Measurements from ENCODE around the gene C1QTNF12. TPM values are rescaled to one million over a fixed set of nuclear protein-coding genes. Genes with fewer than 3 reads are reported as not detected.

Gene C1QTNF12
- total RNA-seq, 1 experiment from 2014 or later, result 4.4 TPM

GRCh38 chr1:1207571-1207892, 39.0 kb downstream of the C1QTNF12 start:
- no TSS peak for BruUV-seq (replicated peaks)
- Histone ChIP-seq H3K27me3 (replicated peaks; ENCODE audit: insufficient read depth, low read depth, low read length, poor library complexity) (no peaks in the 10 kb centered on the region), H3K4me3 (ENCODE audit: low read depth, low read length, poor library complexity, severe bottlenecking) (no peak overlapping the region), H3K4me1 (ENCODE audit: insufficient read depth, low read length, poor library complexity, severe bottlenecking) (peaks cover 6% of the 10 kb centered on the region), H3K36me3 (ENCODE audit: insufficient read depth, low read length, poor library complexity, severe bottlenecking) (no peaks in the 10 kb centered on the region), H3K9me3 (ENCODE audit: low read depth, low read length, poor library complexity, severe bottlenecking) (no peaks in the 10 kb centered on the region), H3K27ac (ENCODE audit: low read depth, low read length, poor library complexity, severe bottlenecking) (no peak overlapping the region)
- no peak for DNase-seq (ENCODE audit: low spot score)
- no peak for TF ChIP-seq EZH2 (IDR thresholded peaks at IDR 0.05; ENCODE audit: borderline replicate concordance, low read depth, low read length, poor library complexity, severe bottlenecking)
- TF ChIP-seq CTCF (conservative IDR thresholded peaks at IDR 0.05; ENCODE audit: low read depth, low read length), result no peak
- intact Hi-C loops (cut with micrococcal nuclease; ENCODE audit: unreplicated experiment), result no loop called here
- POLR2A ChIA-PET (ENCODE audit: low non-redundant PET), result interaction anchor here (1.0 kb wide), 1 partner anchor 24 kb away, joined by 4 read pairs; no protein-coding TSS in a partner anchor
- CTCF ChIA-PET, result no interaction called here

GRCh38 chr1:1206966-1207531, 39.5 kb downstream of the C1QTNF12 start:
- Histone ChIP-seq H3K9me3 (ENCODE audit: low read depth, low read length, poor library complexity, severe bottlenecking) (no peaks in the 10 kb centered on the region), H3K4me1 (ENCODE audit: insufficient read depth, low read length, poor library complexity, severe bottlenecking) (peaks cover 6% of the 10 kb centered on the region), H3K36me3 (ENCODE audit: insufficient read depth, low read length, poor library complexity, severe bottlenecking) (no peaks in the 10 kb centered on the region), H3K4me3 (ENCODE audit: low read depth, low read length, poor library complexity, severe bottlenecking) (no peak overlapping the region), H3K27ac (ENCODE audit: low read depth, low read length, poor library complexity, severe bottlenecking) (no peak overlapping the region), H3K27me3 (replicated peaks; ENCODE audit: insufficient read depth, low read depth, low read length, poor library complexity) (no peaks in the 10 kb centered on the region)
- intact Hi-C loops (cut with micrococcal nuclease; ENCODE audit: unreplicated experiment), result no loop called here
- TF ChIP-seq CTCF (conservative IDR thresholded peaks at IDR 0.05; ENCODE audit: low read depth, low read length), result no peak
- TF ChIP-seq EZH2 (IDR thresholded peaks at IDR 0.05; ENCODE audit: borderline replicate concordance, low read depth, low read length, poor library complexity, severe bottlenecking), result no peak
- ChIA-PET CTCF (no interaction called here), POLR2A (ENCODE audit: low non-redundant PET) (no interaction called here)
- BruUV-seq (replicated peaks), result no TSS peak
- no peak for DNase-seq (ENCODE audit: low spot score)

- POLR2A ChIA-PET (ENCODE audit: low non-redundant PET), result no interaction called here
- BruUV-seq (replicated peaks), result no TSS peak
- no peaks in the 10 kb centered on the region for H3K27me3 ChIP-seq (replicated peaks; ENCODE audit: insufficient read depth, low read depth, low read length, poor library complexity)
Measured at GRCh38 chr1:1206376-1206965, 40.1 kb downstream of the C1QTNF12 start, which contains the start of gene TNFRSF18. Gene TNFRSF18 (minus strand): TSS chr1:1206592. CDS start chr1:1206571, 21 bp downstream.

More at GRCh38 chr1:1206376-1206965, 40.1 kb downstream of the C1QTNF12 start, which contains the start of gene TNFRSF18:
- intact Hi-C loops (cut with micrococcal nuclease; ENCODE audit: unreplicated experiment), result no loop called here
- no peaks in the 10 kb centered on the region for H3K36me3 ChIP-seq (ENCODE audit: insufficient read depth, low read length, poor library complexity, severe bottlenecking)
- H3K9me3 ChIP-seq (ENCODE audit: low read depth, low read length, poor library complexity, severe bottlenecking), result no peaks in the 10 kb centered on the region
- peaks cover 6% of the 10 kb centered on the region for H3K4me1 ChIP-seq (ENCODE audit: insufficient read depth, low read length, poor library complexity, severe bottlenecking)
- CTCF ChIA-PET, result no interaction called here
- H3K4me3 ChIP-seq (ENCODE audit: low read depth, low read length, poor library complexity, severe bottlenecking), result no peak within 1 kb of the TSS
- no peak within 1 kb of the TSS for H3K27ac ChIP-seq (ENCODE audit: low read depth, low read length, poor library complexity, severe bottlenecking)
- no peak for DNase-seq (ENCODE audit: low spot score)
- no peak for TF ChIP-seq CTCF (conservative IDR thresholded peaks at IDR 0.05; ENCODE audit: low read depth, low read length)
- no peak for TF ChIP-seq EZH2 (IDR thresholded peaks at IDR 0.05; ENCODE audit: borderline replicate concordance, low read depth, low read length, poor library complexity, severe bottlenecking)

All from A673 (cell line).